ENCODE measurements around the gene PRM3. TPM values are rescaled to one million over a fixed set of nuclear protein-coding genes. Genes with fewer than 3 reads are reported as not detected.

PRM3 gene
- total RNA-seq, 1 donor from 2014 or later: not detected

DNA sequence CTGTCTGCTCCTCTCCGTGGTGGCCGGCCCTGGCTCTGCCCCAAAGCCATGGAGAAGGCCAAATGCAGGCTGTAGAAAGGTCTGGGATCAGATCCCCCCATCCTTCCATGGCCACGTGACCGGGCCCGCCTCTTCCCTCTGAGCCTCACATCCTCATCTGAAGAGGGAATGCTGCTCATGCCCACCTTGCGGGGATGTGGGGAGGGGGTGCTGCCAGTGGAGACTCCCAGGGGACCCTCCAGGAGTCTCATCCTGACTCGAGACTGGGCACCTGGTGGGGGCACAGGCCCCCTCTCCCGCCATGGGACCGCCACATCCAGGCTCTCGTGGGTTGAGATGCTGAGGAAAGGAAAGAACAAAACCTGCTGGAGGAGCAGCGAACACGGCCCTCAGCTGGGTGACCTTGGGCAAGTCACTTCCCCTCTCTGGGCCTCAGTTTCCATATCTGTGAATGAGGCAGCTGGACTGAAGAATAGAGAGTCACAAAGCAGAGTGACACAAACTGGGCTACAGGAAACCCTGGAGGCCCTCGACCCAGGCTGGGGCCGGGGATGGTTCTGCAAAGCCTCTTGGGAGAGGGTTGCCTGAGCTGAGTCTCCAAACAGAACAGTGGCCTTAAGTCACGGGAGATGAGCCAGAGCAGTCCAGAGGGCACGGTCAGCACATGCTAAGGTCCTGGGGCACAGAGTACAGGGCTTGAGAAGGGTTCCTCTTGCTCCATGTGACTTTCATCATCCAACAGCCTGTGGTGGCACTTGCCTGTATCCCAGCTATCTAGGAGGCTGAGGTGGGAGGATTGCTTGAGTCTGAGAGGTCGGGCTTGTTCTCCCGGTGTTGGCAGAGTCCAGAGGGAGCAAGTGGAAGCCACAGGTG is 47.5 kb downstream of the PRM3 start:
- peaks cover 2% of the 10 kb centered on the region for H3K9me3 Mint-ChIP-seq (ENCODE audit: unreplicated experiment)
- H3K27me3 Mint-ChIP-seq (ENCODE audit: unreplicated experiment): peaks cover 5% of the 10 kb centered on the region
- H3K27ac Mint-ChIP-seq (ENCODE audit: unreplicated experiment): no peak overlapping the region
- no peak overlapping the region for H3K4me3 Mint-ChIP-seq (ENCODE audit: unreplicated experiment)
- H3K36me3 Mint-ChIP-seq (ENCODE audit: unreplicated experiment): no peaks in the 10 kb centered on the region
- peaks cover 3% of the 10 kb centered on the region for H3K4me1 Mint-ChIP-seq (ENCODE audit: low read depth, unreplicated experiment)
- no peak for DNase-seq
- TF ChIP-seq, protein P1, sequence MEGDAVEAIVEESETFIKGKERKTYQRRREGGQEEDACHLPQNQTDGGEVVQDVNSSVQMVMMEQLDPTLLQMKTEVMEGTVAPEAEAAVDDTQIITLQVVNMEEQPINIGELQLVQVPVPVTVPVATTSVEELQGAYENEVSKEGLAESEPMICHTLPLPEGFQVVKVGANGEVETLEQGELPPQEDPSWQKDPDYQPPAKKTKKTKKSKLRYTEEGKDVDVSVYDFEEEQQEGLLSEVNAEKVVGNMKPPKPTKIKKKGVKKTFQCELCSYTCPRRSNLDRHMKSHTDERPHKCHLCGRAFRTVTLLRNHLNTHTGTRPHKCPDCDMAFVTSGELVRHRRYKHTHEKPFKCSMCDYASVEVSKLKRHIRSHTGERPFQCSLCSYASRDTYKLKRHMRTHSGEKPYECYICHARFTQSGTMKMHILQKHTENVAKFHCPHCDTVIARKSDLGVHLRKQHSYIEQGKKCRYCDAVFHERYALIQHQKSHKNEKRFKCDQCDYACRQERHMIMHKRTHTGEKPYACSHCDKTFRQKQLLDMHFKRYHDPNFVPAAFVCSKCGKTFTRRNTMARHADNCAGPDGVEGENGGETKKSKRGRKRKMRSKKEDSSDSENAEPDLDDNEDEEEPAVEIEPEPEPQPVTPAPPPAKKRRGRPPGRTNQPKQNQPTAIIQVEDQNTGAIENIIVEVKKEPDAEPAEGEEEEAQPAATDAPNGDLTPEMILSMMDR (IDR thresholded peaks at IDR 0.05; ENCODE audit: partially characterized antibody, unreplicated experiment): no peak

DNA sequence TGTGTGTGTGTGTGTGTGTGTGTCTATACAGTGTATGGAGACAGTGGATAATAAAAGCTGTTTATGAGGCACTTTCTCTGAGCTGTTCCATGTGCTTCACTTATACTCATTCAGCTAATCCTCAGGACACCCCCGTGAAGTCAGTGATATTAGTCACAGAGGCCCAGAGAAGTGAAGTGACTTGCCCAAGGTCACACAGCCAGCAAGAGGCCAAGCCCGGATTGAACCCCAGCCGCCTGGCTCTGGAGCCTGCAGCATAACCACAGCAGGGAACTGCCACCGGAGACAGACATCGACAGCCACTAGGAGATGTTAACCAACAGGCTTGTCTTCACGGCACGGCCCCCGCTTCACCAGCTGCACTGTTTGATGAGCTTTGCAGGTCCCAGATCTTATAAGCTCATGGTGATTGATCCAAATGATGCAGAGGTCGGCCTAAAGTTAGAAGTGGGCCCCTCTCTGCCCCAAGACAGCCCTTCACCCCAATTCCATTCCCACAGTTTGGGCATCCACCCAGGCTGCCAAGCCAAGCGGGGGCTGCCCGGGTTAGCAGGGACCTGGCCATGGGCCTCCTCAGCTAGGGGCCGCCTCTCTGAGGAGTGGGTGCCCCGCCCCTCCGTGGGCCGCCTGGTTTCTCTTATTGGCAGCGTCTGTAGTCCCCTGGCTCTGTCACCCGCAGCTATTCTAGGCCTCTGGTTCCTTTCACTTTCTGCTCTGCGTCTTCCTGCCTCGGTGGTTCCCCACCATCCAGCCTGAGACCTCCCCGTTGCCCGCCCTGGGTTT is 48.3 kb downstream of the PRM3 start:
- peaks cover 2% of the 10 kb centered on the region for H3K9me3 Mint-ChIP-seq (ENCODE audit: unreplicated experiment)
- peaks cover 6% of the 10 kb centered on the region for H3K27me3 Mint-ChIP-seq (ENCODE audit: unreplicated experiment)
- TF ChIP-seq, protein P1 (IDR thresholded peaks at IDR 0.05; ENCODE audit: partially characterized antibody, unreplicated experiment): no peak
- no peaks in the 10 kb centered on the region for H3K36me3 Mint-ChIP-seq (ENCODE audit: unreplicated experiment)
- H3K4me1 Mint-ChIP-seq (ENCODE audit: low read depth, unreplicated experiment): peaks cover 3% of the 10 kb centered on the region
- peak overlapping the region; percentile 38 for H3K4me3 Mint-ChIP-seq (ENCODE audit: unreplicated experiment)
- H3K27ac Mint-ChIP-seq (ENCODE audit: unreplicated experiment): peak overlapping the region; percentile 71
- no peak for DNase-seq

DNA sequence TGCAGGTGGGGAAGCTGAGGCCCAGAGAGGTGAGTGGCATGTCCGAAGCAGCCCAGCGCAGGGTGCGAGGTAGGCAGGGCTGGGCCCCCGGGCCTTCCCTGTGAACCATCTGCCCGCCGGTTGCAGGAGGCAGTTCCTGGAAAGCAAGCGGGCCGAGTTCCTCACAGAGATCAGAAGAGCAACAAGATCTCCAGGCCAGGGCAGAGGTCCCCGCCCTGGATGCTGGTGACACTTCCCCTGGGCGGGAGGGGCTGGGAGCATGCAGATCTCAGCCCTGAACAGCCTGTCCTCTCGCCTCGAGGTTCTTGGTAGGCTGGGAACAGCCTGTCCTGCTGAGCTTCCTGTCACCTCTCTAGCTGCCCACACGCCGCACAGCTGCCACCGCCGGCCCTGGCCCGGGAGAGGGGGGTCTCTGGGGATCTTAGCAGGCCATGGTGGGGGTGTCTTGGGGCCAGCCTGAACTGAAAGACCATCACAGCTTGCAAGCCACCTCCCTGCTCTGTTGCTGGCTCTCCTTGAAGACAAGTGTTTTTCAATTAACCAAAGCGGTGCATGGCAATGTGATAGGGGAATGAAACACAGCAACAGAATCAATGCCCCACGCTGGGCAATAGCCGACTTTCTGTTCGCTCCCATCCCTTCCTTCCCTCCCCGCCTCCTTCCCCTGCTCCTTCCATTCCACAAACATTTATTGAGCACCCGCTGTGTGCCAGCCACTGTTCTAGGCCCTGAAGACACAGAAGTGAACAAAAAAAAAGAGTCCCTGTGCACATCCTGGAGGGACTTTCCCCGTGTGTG is 49.1 kb downstream of the PRM3 start:
- H3K27me3 Mint-ChIP-seq (ENCODE audit: unreplicated experiment): peaks cover 8% of the 10 kb centered on the region
- peaks cover 2% of the 10 kb centered on the region for H3K9me3 Mint-ChIP-seq (ENCODE audit: unreplicated experiment)
- H3K36me3 Mint-ChIP-seq (ENCODE audit: unreplicated experiment): no peaks in the 10 kb centered on the region
- H3K4me3 Mint-ChIP-seq (ENCODE audit: unreplicated experiment): peak overlapping the region; percentile 38
- DNase-seq: peak; percentile 69
- TF ChIP-seq, protein P1 (IDR thresholded peaks at IDR 0.05; ENCODE audit: partially characterized antibody, unreplicated experiment): no peak
- peaks cover 3% of the 10 kb centered on the region for H3K4me1 Mint-ChIP-seq (ENCODE audit: low read depth, unreplicated experiment)
- H3K27ac Mint-ChIP-seq (ENCODE audit: unreplicated experiment): peak overlapping the region; percentile 71

Small RNA genes within 50 kb of the gene (microRNA-seq; reads per million reads assigned to microRNA genes)
- gene MIR548H2 (ENCODE audit: unreplicated experiment): not detected

Other genes with a start within 250 kb of the PRM3 start
- gene SOCS1, start 17.4 kb downstream of the PRM3 start, total RNA-seq (ENCODE audit: unreplicated experiment): 11.1 TPM
- gene TNP2, start 4.3 kb downstream of the PRM3 start, total RNA-seq (ENCODE audit: unreplicated experiment): not detected
- not detected for gene PRM2, start 2.9 kb upstream of the PRM3 start, total RNA-seq (ENCODE audit: unreplicated experiment)
- not detected for gene PRM1, start 7.7 kb upstream of the PRM3 start, total RNA-seq (ENCODE audit: unreplicated experiment)
- 4.2 TPM for gene RMI2, start 71.8 kb upstream of the PRM3 start, total RNA-seq (ENCODE audit: unreplicated experiment)